T47D (cell line): ENCODE measurements around the gene PGGT1B.

ENCODE experiments used
- DNase-seq, 2 experiments: peaks; one replicate each; pipeline versions ENCODE4 v3.0.0 to v3.0.0-alpha.2; 2011 to 2012; ENCODE audit warnings: low read depth in 1 of 2, low spot score in 1 of 2
- JUND ChIP-seq: IDR thresholded peaks from 2 replicates; pipeline ENCODE4 v1.6.1; 2012; ENCODE audit warnings: low read depth
- in situ Hi-C: cut with HindIII; loops from 2 replicates; pipeline ENCODE4 v1.10.0; 2016; ENCODE audit warnings: low sequenced_read_pairs, low pct_unique_long_range_greater_than_20kb

The PGGT1B gene

DNA sequence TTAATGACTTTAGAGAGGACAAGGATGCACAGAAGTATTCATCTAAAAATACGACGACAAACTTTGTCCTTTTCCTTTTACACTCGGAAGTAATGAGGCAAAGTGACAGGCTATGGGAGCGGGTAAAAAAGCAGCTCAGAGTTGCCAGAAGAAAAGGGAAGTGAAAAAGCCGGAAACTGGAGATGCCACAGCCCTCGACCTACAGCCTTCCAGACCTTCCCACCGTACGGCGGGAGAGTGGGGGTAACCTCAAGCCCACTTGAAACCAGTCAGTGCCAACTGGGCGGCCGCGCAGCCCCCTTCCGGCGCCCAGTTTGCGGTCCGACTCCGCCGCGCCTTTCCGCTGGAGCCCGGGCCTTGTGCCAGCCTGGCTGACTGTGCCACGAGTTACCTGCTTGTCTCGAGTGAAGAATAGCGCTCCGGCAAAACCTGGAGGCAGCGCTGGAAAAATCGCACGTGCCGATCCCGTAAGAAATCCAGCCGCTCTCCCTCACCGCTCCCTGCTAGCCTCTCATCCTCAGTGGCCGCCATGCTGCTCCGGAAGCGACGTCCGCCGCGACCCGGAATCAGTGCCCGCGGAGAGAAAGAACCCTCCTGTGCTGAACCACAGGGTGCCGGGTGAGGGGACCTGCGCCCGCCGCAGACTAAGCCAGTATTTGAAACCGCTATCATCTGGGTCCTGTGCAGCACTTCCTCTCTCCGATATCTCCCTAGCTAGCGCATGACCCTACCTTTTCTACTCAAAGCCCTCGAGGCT lies at the start of gene PGGT1B:
PGGT1B (minus strand) TSS at position 557 of the 757 bp plus-strand sequence; CDS start at position 531, 26 bp downstream.
- DNase-seq = peak; percentile 62 to 68
- TF ChIP-seq JUND = no peak
- in situ Hi-C loops = no loop called here

DNA sequence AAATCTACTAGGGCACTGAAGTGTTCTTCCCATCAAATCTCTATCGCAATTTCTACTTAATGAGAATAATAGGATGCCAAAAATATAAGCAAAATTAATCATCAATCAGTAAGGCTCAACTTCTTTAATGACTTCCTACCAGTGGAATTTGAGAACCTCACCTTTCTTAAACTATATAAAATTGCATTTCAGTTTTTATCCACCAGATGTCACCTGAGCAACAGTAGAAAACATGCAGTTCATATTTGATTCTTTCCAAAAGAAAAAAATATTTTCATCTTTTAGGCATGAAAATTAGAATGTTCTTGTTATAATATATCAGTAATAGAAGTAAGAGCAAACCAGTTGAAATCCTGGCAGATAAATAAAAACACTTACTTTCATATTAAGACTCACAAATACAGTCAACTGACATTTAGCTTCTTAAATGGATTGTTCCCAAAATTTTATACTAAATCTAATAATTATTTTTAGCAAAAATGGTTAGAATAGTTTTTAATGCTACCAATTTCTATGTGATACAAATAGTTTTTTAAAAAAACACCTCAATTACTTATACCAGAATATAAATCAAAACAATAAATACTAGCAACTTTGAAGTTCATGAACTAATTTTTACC lies 47.2 kb upstream of the PGGT1B start:
- in situ Hi-C loops = no loop called here
- DNase-seq = peak in 1 of 2 experiments; percentile 62
- no peak for TF ChIP-seq JUND

DNA sequence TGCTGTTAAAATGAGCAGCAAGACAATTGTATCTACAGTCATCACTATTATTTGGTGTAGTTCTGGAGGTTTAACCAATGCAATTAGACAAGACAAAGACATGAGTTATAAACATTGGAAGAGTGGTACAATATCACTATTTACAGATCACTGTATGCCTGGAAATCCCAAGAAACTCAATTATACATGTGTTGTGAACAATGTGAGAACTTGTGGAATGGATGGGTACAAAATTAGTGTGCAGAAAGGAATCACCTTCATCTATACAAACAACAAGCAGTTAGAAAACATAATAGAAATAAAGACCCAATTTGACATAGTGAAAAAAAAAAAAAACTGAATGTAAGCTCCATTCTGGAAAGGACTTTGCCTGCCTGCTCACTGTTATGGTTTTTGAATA lies 46.1 kb upstream of the PGGT1B start:
- in situ Hi-C loops = no loop called here
- DNase-seq = no peak
- TF ChIP-seq JUND = no peak

DNA sequence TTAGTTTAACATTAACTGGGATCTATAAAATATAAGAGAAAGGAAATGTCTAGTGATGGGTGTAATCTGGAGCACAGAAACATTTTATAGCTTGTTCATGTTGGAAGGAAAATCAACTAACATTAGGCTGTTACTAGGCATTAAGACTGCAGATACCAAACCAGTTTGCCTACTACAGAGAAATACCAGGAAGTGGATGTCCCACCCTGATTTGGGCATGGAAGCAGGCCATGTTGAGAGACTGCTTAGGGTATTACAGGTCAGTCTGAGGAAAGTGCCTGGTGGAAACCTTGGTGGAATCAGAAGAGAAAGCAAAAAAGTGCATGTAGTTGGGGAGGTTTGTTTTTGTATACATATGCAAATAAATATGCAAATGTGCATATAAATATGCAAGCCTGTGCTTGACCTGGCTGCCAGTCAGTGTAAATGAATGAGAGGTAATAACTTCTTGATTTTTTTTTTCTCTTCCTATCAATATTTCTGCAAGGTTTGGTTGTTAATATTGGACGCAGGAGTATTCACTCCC lies 43.4 kb upstream of the PGGT1B start:
- in situ Hi-C loops = no loop called here
- peak in 1 of 2 experiments; percentile 38 for DNase-seq
- no peak for TF ChIP-seq JUND

DNA sequence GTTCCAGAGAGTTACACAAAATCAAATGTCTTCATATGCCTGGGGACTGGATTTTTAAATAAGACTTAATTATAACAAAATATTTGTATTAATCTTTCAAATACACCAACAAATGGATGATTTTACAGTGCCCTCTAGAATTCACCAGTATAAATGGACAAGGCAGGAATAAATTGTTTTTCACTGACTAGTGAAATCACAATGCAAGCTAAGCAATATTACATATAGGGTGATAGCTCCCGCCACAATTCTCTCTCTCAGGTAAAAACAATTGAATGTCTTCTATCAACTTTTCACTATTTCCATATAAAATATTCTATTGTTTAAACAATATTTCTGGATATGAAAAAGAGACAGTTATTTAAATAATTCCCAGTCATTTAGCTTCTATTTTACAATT lies 41.8 kb upstream of the PGGT1B start:
- no peak for DNase-seq
- TF ChIP-seq JUND = no peak
- in situ Hi-C loops = no loop called here

DNA sequence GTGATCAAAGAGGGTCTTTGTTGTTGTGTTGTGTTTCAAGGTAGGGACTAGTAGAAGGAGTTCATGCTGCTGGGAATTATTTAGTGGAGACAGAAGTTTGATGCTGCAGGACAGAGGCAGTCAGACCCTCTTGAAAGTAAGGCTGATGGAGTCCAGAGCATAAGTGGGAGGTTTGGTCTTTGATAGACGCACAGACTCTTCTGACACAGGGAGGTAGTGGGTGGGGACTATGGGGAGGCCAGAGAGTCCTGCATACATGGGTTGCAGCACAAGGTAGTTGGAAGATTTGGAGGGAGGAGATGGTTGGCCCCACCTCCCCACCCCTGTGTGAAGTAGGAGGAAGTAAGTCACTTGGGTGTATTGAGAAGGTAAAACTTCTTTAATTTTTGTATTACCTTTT lies 36.1 kb upstream of the PGGT1B start:
- DNase-seq = no peak
- in situ Hi-C loops = no loop called here
- no peak for TF ChIP-seq JUND

DNA sequence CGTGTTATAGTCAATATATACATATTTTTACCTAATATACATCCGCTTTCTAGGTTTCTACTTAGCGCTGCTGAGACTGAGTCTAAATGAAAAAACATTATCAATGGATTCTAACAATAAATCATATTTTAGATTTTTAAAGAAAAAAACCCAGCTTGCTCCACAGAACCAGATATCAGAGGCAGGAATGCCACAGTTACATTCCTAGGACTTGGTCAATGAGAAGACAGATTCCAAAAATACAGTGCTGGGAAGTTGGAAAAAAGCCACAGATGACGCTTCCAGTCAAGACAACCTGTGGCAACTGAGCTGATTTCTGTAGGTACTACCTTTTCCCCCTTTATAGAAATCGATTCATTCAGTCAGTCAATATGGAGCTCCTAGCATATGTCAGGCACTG lies 34.4 kb upstream of the PGGT1B start:
- peak in 1 of 2 experiments; percentile 9 for DNase-seq
- in situ Hi-C loops = no loop called here
- TF ChIP-seq JUND = no peak

DNA sequence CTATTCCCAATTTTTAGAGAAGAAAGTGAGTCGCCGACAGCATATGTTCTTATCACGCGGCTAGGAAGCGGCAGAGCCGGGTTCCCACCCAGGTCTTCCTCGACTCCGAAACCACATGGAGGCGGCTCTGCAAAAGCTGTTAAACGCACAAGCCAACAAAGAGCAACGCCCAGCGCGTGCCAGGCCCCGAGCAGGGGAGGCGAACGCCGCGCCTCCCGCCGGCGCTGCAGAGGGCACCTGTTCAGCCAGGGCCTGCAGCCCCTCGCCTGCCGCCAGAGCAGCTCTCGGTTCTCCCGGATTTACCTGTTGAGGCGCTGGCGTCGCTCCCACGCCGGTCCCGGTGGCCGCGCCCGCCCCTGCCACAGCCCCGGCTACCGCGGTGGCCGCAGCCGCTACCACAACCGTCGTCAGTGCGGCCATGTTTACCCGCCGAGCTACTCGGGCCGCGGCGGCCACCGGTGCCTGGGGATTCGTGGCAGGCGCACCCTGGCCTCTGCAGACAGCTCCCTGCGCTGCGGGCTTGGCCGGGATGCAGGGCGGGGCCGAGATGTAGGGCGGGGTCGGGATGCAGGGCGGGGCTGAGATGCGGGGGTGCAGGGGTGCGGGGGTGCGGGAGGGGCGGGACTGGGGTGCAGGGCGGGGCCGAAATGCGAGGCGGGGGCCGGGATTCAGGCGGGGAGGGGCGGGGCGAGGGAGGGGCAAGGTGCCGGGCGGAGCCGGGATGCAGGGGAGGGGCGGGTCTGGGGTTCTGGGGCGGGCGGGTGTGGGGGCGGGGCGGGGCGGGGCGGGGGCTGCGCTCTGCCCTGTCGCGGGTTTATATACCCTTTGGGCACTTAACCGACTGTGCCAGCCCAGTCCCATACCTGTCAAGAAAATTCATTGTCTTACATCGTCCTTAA lies 33.7 kb upstream of the PGGT1B start, which contains the start of gene CCDC112:
CCDC112 (minus strand) TSS at position 531 of the 899 bp plus-strand sequence; CDS start at position 420, 111 bp downstream.
- peak; percentile 88 to 93 for DNase-seq
- TF ChIP-seq JUND = no peak
- in situ Hi-C loops = no loop called here

DNA sequence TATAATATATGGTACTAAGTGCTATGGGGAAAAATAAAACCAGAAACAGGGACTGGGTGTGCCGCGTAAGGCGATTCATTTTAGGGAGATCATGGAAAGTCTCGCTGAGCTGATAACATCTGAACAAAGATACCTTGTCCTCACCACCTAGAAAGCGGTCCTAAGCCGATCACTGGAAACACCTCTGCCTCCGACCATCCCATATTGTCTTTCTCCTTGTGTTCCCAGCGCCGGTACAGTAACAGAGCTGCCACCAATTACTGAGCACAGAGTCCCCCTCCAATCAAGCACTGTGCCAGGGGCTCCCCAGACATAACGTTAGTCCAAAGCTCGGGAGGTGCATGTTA lies 33.1 kb upstream of the PGGT1B start:
- in situ Hi-C loops = no loop called here
- no peak for DNase-seq
- no peak for TF ChIP-seq JUND

DNA sequence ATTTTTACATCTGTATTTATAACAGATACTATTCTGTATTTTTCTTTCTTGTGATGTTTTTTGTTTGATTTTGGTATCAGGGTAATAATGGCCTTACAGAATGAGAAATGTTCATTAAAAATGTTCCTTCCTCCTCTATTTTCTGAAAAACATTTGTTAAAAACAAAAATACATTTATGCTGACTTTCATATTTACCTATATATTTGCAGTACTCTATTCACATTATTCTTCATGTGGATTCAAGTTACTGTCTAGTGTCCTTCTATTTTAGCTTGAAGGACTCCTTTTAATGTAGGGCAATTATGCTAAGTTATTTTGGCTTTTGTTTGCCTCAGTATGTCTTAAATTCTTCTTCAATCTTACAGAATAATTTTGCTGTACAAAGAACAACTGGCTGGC lies 28.7 kb upstream of the PGGT1B start:
- in situ Hi-C loops = no loop called here
- DNase-seq = no peak
- TF ChIP-seq JUND = no peak

DNA sequence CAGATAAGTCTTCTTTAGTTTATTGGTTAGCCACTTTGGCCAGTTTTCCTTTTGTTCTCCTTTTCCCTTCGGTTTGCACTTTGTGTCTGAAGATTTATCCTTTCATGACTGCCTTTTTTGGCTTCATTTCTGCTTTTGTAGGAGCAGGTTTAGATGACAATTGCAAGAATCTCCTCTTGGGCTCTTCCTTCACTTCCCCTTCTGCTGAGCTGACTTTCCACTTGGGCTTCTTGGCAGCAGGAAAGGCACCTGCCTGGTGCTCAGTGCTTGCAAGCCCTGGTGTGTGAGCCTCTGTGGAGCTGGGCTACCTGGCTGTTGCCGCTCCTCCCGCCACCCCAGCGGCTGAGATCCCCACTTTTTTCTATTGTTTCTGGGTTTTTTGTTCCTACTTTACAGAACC lies 26.4 kb upstream of the PGGT1B start:
- in situ Hi-C loops = no loop called here
- no peak for TF ChIP-seq JUND
- no peak for DNase-seq

DNA sequence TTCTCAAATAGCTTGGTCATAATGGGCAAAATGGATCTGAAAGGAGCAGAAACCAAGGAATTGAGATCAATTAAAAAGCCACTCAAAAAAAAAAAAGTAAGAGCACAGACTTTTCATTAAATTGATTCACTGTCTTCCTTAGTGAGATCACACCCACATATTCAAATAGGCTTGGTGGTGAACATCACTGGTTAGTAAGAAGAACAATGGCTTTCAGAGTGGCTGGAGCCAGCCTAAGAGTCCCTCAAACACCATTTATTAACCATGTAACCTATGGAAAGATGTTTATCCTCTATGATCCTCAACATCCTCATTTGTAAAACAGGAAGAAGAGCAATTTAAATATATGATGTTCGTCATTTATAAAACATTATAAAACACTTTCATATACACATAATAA lies 21.3 kb upstream of the PGGT1B start:
- no peak for TF ChIP-seq JUND
- in situ Hi-C loops = no loop called here
- DNase-seq = no peak

DNA sequence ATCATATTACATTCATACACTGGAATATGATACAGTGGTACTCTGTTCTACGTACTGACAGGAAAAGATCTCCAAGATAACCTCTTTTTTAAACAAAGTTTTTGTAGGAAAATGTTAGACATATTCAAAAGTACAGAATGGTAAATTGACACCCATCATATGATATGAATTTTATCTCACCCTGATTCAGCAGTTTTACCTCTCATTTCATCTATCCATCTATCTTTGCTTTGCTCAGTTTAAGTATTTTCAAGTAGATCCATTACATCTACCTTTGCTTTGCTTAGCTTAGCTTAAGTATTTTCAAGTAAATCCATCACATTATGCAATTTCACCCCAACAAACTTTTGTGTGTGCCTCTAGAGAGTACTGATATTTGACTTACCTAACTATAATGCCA lies 19.5 kb upstream of the PGGT1B start:
- no peak for DNase-seq
- in situ Hi-C loops = no loop called here
- TF ChIP-seq JUND = no peak
